Mesodermal cell (in vitro differentiated cells): ENCODE results near the gene CNTD1.

Experiments
- H3K27ac ChIP-seq: 2 replicates; pipeline ENCODE4 v1.7.0; 2013; ENCODE audit warnings: mild to moderate bottlenecking, low read depth, low read length, moderate library complexity; ENCODE audit not compliant: severe bottlenecking
- H3K36me3 ChIP-seq: 2 replicates; pipeline ENCODE4 v1.7.1; 2013; ENCODE audit warnings: mild to moderate bottlenecking, low read length, moderate library complexity; ENCODE audit not compliant: control insufficient read depth, insufficient read depth
- H3K4me1 ChIP-seq: one replicate; pipeline ENCODE4 v1.7.1; 2013; ENCODE audit warnings: mild to moderate bottlenecking, low read length; ENCODE audit not compliant: insufficient read depth, control insufficient read depth, poor library complexity, severe bottlenecking
- H3K4me3 ChIP-seq: 2 replicates; pipeline ENCODE4 v1.7.0; 2013; ENCODE audit warnings: low read length, control low read depth, mild to moderate bottlenecking; ENCODE audit not compliant: insufficient read depth, poor library complexity, severe bottlenecking; ENCODE audit errors: extremely low read depth
- H3K9me3 ChIP-seq: 2 replicates; pipeline ENCODE4 v1.7.1; 2013; ENCODE audit warnings: mild to moderate bottlenecking, low read length, moderate library complexity; ENCODE audit not compliant: control insufficient read depth
- WGBS, 2 experiments: methylation state at CpG; one replicate each; pipeline ENCODE4 v1.1.5; 2013; ENCODE audit warnings: missing lambda C conversion rate in 2 of 2; ENCODE audit not compliant: insufficient coverage in 2 of 2; 5-methylcytosine and 5-hydroxymethylcytosine counted together

Gene CNTD1

DNA sequence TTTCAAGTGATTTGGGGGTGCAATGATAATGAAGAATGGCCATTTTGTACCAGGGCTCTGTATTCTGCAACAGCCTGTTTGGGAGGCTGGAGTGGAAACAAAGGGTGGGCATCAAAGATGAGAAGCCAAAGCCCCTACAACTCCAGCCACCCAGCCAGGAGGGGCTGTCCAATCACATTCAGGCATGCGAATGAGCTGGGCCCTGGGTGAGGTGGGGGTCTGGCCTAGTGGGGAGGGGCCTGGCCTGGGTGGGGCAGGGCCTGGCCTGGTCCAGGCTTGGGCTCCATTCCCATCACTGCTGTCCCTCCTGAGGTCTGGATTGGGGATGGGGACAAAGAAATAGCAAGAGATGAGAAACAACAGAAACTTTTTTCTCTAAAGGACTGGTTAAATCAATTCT lies 58.7 kb downstream of the CNTD1 start:
- Histone ChIP-seq H3K4me3 (no peak overlapping the region), H3K36me3 (no peaks in the 10 kb centered on the region), H3K4me1 (no peaks in the 10 kb centered on the region), H3K27ac (no peak overlapping the region), H3K9me3 (no peaks in the 10 kb centered on the region)
- 88% methylated on average over 1 of the region's 1 CpG; no CpG with 5 or more reads in 1 of the 2 experiments for WGBS, 2 experiments
